DOHH2 (cell line): Measurements from ENCODE around the gene PSMG1.
"Not testable (repeated sequence)": the region's sequence is repeated elsewhere in the genome, so short reads cannot be mapped to it uniquely, and the experiment has no call there.

Experiments
- H3F3A ChIP-seq: fragments of 200-600 bp; sonication (generic), shearing (Covaris generic); 2 replicates; pipeline ENCODE4 v1.6.0; 2016; ENCODE audit warnings: antibody characterized with exemption, mild to moderate bottlenecking; ENCODE audit not compliant: control insufficient read depth, insufficient read depth
- H3K27ac ChIP-seq: fragments of 200-600 bp; sonication (generic); 2 replicates; pipeline ENCODE4 v1.5.1; 2014; ENCODE audit warnings: low read depth, mild to moderate bottlenecking, low read length, moderate library complexity
- H3K27me3 ChIP-seq: fragments of 200-600 bp; sonication (generic); 2 replicates; pipeline ENCODE4 v1.6.1; 2014; ENCODE audit warnings: mild to moderate bottlenecking, low read length, mixed read lengths; ENCODE audit not compliant: control insufficient read depth
- H3K36me3 ChIP-seq: fragments of 200-600 bp; sonication (generic); 2 replicates; pipeline ENCODE4 v1.6.1; 2014; ENCODE audit warnings: mild to moderate bottlenecking, low read length, moderate library complexity, mixed read lengths; ENCODE audit not compliant: control insufficient read depth
- H3K4me1 ChIP-seq: fragments of 200-600 bp; sonication (generic); 2 replicates; pipeline ENCODE4 v1.6.1; 2014; ENCODE audit warnings: mild to moderate bottlenecking, low read length, mixed read lengths; ENCODE audit not compliant: control insufficient read depth
- H3K4me2 ChIP-seq: fragments of 200-600 bp; sonication (generic); 2 replicates; pipeline ENCODE4 v1.6.0; 2014; ENCODE audit warnings: mild to moderate bottlenecking, low read length, moderate library complexity
- H3K4me3 ChIP-seq: fragments of 200-600 bp; sonication (generic); 2 replicates; pipeline ENCODE4 v1.5.1; 2014; ENCODE audit warnings: mild to moderate bottlenecking, low read length, mixed read lengths
- H3K79me2 ChIP-seq: fragments of 200-600 bp; sonication (generic); 2 replicates; pipeline ENCODE4 v1.6.1; 2014; ENCODE audit warnings: mild to moderate bottlenecking, low read length, mixed read lengths; ENCODE audit not compliant: control insufficient read depth
- H3K9me2 ChIP-seq: fragments of 200-600 bp; sonication (generic); replicated peaks from 2 replicates; pipeline ENCODE4 v1.6.1; 2014; ENCODE audit warnings: mild to moderate bottlenecking, low read length, mixed read lengths; ENCODE audit not compliant: control insufficient read depth
- H3K9me3 ChIP-seq: fragments of 200-600 bp; sonication (generic); 2 replicates; pipeline ENCODE4 v1.6.1; 2014; ENCODE audit warnings: antibody characterized with exemption, low read length, mixed read lengths; ENCODE audit not compliant: control insufficient read depth, insufficient read depth
- H4K20me1 ChIP-seq: fragments of 200-600 bp; sonication (generic); 2 replicates; pipeline ENCODE4 v1.6.0; 2014; ENCODE audit warnings: low read depth, mild to moderate bottlenecking, antibody characterized with exemption, low read length, moderate library complexity; ENCODE audit not compliant: control insufficient read depth, insufficient read depth
- EZH2phosphoT487 ChIP-seq: fragments of 200-600 bp; sonication (generic); IDR thresholded peaks from 2 replicates; pipeline ENCODE4 v1.6.1; 2017; ENCODE audit warnings: borderline replicate concordance, mild to moderate bottlenecking, antibody characterized with exemption, low read length, moderate library complexity, mixed read lengths
- TF ChIP-seq, protein P1 (sequence below): fragments of 200-600 bp; sonication (generic); IDR thresholded peaks from one replicate; pipeline ENCODE4 v1.5.1; 2014; ENCODE audit warnings: antibody characterized with exemption, mild to moderate bottlenecking, low read depth, low read length; ENCODE audit not compliant: poor library complexity, severe bottlenecking

Gene PSMG1

DNA sequence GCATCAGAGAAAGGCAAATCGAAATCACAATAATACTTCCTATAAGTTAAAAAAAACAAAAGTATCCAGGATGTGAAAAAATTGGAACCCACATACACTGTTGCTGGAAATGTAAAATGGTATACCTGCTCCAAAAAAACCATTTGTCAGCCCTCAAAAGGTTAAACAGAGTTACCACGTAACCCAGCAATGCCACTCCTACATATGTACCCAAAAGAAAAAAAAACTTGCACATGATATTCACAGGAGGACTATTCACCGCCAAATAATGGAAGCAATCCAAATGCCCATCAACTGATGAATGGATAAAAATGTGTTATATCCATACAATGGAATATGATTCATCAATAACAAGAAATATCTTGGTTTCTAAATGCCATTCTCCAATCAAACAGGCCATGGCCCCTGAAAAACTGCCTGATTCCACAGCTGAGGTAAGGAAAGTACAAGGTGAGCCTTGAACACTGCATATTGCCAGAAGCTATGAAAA, 38.8 kb upstream of the PSMG1 start:
- Histone ChIP-seq H3K4me2 (no peak overlapping the region), H3K4me3 (no peak overlapping the region), H4K20me1 (no peaks in the 10 kb centered on the region; the same call in 1 of the 2 replicates), H3K27me3 (no peaks in the 10 kb centered on the region), H3K27ac (no peak overlapping the region), H3K36me3 (peaks cover 89% of the 10 kb centered on the region), H3F3A (0 out of 2 replicates have a peak, but pooled peaks cover 7% of the 10 kb centered on the region), H3K4me1 (no peaks in the 10 kb centered on the region), H3K79me2 (peaks cover 2% of the 10 kb centered on the region; the same call in 1 of the 2 replicates), H3K9me3 (no peaks in the 10 kb centered on the region), H3K9me2 (no peaks in the 10 kb centered on the region)
- TF ChIP-seq, protein P1, sequence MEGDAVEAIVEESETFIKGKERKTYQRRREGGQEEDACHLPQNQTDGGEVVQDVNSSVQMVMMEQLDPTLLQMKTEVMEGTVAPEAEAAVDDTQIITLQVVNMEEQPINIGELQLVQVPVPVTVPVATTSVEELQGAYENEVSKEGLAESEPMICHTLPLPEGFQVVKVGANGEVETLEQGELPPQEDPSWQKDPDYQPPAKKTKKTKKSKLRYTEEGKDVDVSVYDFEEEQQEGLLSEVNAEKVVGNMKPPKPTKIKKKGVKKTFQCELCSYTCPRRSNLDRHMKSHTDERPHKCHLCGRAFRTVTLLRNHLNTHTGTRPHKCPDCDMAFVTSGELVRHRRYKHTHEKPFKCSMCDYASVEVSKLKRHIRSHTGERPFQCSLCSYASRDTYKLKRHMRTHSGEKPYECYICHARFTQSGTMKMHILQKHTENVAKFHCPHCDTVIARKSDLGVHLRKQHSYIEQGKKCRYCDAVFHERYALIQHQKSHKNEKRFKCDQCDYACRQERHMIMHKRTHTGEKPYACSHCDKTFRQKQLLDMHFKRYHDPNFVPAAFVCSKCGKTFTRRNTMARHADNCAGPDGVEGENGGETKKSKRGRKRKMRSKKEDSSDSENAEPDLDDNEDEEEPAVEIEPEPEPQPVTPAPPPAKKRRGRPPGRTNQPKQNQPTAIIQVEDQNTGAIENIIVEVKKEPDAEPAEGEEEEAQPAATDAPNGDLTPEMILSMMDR = no peak
- no peak for TF ChIP-seq EZH2phosphoT487

DNA sequence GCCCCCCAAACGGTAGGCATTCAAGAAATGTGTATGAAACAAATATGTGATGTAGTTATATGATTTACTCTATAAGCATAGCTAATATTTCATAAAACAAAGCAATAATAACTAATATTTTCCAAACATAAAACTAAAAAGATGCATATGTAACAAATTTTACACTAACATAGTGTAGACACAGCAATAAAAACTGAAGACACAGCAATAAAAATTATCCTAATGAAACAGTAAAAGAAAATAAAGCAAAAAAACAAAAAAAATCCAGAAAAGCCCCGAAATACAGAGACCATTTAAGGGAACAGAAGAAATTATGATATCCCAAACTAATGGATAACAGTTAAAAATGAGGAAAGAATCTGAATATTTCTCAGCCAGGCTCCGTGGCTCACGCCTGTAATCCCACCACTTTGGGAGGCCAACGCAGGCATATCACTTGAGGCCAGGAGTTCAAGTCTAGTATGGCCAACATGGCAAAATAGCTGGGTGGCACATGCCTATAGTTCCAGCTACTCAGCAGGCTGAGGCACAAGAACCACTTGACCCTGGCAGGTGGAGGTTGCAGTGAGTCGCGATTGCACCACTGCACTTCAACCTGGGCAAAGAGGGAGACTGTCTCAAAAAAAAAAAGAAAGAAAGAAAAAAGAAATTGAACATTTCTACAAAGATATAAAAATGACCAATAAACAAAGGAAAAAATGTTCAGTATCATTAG, 38.2 kb upstream of the PSMG1 start:
- no peak overlapping the region for H3K27ac ChIP-seq
- H3K4me3 ChIP-seq = no peak overlapping the region
- no peaks in the 10 kb centered on the region for H3K9me3 ChIP-seq
- H3K36me3 ChIP-seq = peaks cover 86% of the 10 kb centered on the region
- no peak for TF ChIP-seq EZH2phosphoT487
- TF ChIP-seq, protein P1 = no peak
- H3F3A ChIP-seq = 0 out of 2 replicates have a peak, but pooled peaks cover 7% of the 10 kb centered on the region
- no peaks in the 10 kb centered on the region for H3K9me2 ChIP-seq
- no peak overlapping the region for H3K4me2 ChIP-seq
- H4K20me1 ChIP-seq = no peaks in the 10 kb centered on the region; the same call in 1 of the 2 replicates
- H3K4me1 ChIP-seq = no peaks in the 10 kb centered on the region
- H3K79me2 ChIP-seq = no peaks in the 10 kb centered on the region
- no peaks in the 10 kb centered on the region for H3K27me3 ChIP-seq

GRCh38 chr21:39220875-39221274, 37.6 kb upstream of the PSMG1 start:
- H3K9me3 ChIP-seq, H3K4me1 ChIP-seq, H3K79me2 ChIP-seq, H3K4me3 ChIP-seq, H4K20me1 ChIP-seq, H3K27me3 ChIP-seq, H3K4me2 ChIP-seq, H3K27ac ChIP-seq, H3F3A ChIP-seq, H3K9me2 ChIP-seq: not testable (repeated sequence)
- H3K36me3 ChIP-seq = peaks cover 85% of the 10 kb centered on the region

DNA sequence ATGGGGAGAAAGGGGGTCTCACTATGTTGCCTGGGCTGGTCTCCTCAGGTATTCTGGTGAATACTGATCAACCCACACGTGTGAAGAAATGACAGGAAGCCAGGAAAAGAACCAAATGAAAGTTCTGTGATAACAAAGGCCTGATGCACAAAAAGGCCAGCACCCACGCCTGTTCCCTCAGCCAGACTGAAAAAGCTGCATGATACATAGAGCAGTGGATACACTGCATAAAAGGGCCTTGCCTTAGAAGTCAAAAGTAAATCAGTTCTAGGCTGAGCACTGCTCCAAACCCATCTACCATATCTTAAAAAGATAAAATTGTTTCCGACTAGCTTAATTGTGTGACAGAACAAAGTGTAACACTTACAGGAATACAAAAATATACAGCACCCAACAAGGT, 36.9 kb upstream of the PSMG1 start:
- TF ChIP-seq, protein P1 = no peak
- TF ChIP-seq EZH2phosphoT487 = no peak
- no peak overlapping the region for H3K27ac ChIP-seq
- no peak overlapping the region for H3K4me3 ChIP-seq
- H3F3A ChIP-seq = 0 out of 2 replicates have a peak, but pooled peaks cover 7% of the 10 kb centered on the region
- no peaks in the 10 kb centered on the region for H3K4me1 ChIP-seq
- peaks cover 87% of the 10 kb centered on the region for H3K36me3 ChIP-seq
- H3K4me2 ChIP-seq = no peak overlapping the region
- no peaks in the 10 kb centered on the region for H3K9me2 ChIP-seq
- H3K9me3 ChIP-seq = no peaks in the 10 kb centered on the region
- H4K20me1 ChIP-seq = no peaks in the 10 kb centered on the region; the same call in 1 of the 2 replicates
- H3K79me2 ChIP-seq = no peaks in the 10 kb centered on the region
- H3K27me3 ChIP-seq = no peaks in the 10 kb centered on the region
